BLaER1 treated with 17β-estradiol and CSF1 and Interleukin-3, amounts not matched to agents 10 nM and 100 nM (cell line): ENCODE data around the gene EIF4G1.

Source experiments
- H3K27ac ChIP-seq, 11 experiments: shearing (Covaris generic); formaldehyde crosslinking; 2 replicates each; pipeline ENCODE4 v1.8.1; 2022
- H3K27me3 ChIP-seq, 11 experiments: shearing (Covaris generic); formaldehyde crosslinking; 2 replicates each; pipeline ENCODE4 v1.8.1; 2022
- H3K36me3 ChIP-seq, 11 experiments: shearing (Covaris generic); formaldehyde crosslinking; 2 replicates each; pipeline ENCODE4 v1.8.1; 2022
- H3K4me1 ChIP-seq, 10 experiments: shearing (Covaris generic); formaldehyde crosslinking; 2 replicates each; pipeline ENCODE4 v1.8.1; 2022
- H3K4me2 ChIP-seq, 11 experiments: shearing (Covaris generic); formaldehyde crosslinking; 2 replicates each; pipeline ENCODE4 v1.8.1; 2022
- H3K4me3 ChIP-seq, 10 experiments: shearing (Covaris generic); formaldehyde crosslinking; 2 replicates each; pipeline ENCODE4 v1.8.1; 2022
- H3K9ac ChIP-seq, 11 experiments: shearing (Covaris generic); formaldehyde crosslinking; 2 replicates each; pipeline ENCODE4 v1.8.1; 2022
- H3K9me3 ChIP-seq, 11 experiments: shearing (Covaris generic); formaldehyde crosslinking; replicated peaks in 1 of 11; 2 replicates each; pipeline ENCODE4 v1.8.1; 2022
- H4K20me1 ChIP-seq, 11 experiments: shearing (Covaris generic); formaldehyde crosslinking; 2 replicates each; pipeline ENCODE4 v1.8.1; 2022
- Cebpa-rat ChIP-seq, 11 experiments: shearing (Covaris generic); IDR thresholded peaks; 2 replicates each; pipeline ENCODE4 v1.8.1; 2022

The EIF4G1 gene

DNA sequence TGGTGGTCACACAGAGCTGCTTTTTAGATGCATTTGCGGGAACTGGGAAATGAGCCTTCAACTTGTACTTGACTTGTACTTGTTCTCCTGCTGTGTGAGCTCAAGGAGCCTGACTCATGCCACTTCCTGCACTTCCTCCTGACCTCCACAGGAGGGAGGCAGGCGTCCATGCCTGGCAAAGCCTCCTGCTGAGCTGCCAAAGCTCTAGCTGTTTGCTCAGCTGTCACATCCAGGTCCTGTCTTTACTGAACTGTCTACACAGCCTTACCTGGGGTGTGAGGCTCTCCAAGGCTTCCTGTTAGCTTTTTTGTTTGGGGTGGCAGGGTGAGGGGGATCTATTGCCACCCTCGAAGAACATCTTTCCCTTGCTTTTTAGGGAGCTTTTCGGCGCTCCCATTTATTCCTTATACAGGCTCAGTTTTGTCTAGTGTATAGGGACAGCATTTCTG lies 57.2 kb downstream of the EIF4G1 start:
- H3K27ac ChIP-seq = no peak overlapping the region
- H3K27me3 ChIP-seq = peaks cover 0 to 12% (median 0%) of the 10 kb centered on the region in 11 experiments; a peak in 5 of 22 replicates

DNA sequence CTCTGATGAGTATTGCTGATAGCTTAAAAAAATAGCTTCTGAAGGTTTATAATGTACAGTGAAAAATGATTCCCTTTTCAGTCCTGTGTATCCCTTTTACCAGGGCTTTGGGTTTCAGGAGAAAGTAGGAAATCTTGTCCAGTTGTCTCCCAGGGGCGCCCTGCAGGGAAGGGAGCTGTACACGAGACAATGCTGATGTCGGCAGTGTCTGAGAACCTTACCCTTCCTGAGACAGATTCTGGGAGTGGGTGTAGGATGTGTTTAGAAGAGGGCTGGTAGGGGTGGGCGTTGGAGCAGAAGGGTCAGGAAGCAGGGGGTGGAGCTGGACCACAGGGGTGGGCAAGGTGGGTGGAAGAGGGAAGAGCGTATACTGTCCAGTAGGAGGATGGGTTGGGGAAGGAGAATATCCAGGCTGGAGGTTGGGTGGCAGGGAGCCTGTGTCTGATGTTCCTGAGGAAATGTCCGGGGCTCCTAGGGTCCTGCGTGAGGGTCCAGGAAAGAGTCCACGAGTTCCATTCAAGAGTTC lies 58.0 kb downstream of the EIF4G1 start:
- Histone ChIP-seq H3K27me3 (peaks cover 2 to 16% (median 7%) of the 10 kb centered on the region in 11 experiments; a peak in 21 of 22 replicates), H3K4me3 (no peak overlapping the region), H3K4me2 (peak overlapping the region in 2 of 11 experiments; percentile 21 to 23; a peak in 2 of 22 replicates), H3K4me1 (peaks cover 0 to 15% (median 5%) of the 10 kb centered on the region in 10 experiments; a peak in 11 of 20 replicates), H3K27ac (no peak overlapping the region), H3K36me3 (peaks cover 24 to 36% (median 31%) of the 10 kb centered on the region in 11 experiments), H4K20me1 (peaks cover 9 to 46% (median 36%) of the 10 kb centered on the region in 11 experiments; a peak in 18 of 22 replicates), H3K9ac (peak overlapping the region in 1 of 11 experiments; percentile 28; a peak in 1 of 22 replicates), H3K9me3 (no peaks in the 10 kb centered on the region)
- TF ChIP-seq Cebpa-rat (IDR thresholded peaks at IDR 0.05) = no peak

More for the DNA sequence above, 57.2 kb downstream of the EIF4G1 start:
- peaks cover 0 to 18% (median 6%) of the 10 kb centered on the region in 10 experiments; a peak in 12 of 20 replicates for H3K4me1 ChIP-seq
- no peak overlapping the region for H3K4me3 ChIP-seq
- H3K9me3 ChIP-seq = no peaks in the 10 kb centered on the region
- H3K9ac ChIP-seq = no peak overlapping the region
- peaks cover 31 to 43% (median 39%) of the 10 kb centered on the region in 11 experiments for H3K36me3 ChIP-seq
- H3K4me2 ChIP-seq = peak overlapping the region in 2 of 11 experiments; percentile 11 to 35; a peak in 1 of 22 replicates
- peaks cover 14 to 50% (median 41%) of the 10 kb centered on the region in 11 experiments; a peak in 18 of 22 replicates for H4K20me1 ChIP-seq
- TF ChIP-seq Cebpa-rat (IDR thresholded peaks at IDR 0.05) = no peak

DNA sequence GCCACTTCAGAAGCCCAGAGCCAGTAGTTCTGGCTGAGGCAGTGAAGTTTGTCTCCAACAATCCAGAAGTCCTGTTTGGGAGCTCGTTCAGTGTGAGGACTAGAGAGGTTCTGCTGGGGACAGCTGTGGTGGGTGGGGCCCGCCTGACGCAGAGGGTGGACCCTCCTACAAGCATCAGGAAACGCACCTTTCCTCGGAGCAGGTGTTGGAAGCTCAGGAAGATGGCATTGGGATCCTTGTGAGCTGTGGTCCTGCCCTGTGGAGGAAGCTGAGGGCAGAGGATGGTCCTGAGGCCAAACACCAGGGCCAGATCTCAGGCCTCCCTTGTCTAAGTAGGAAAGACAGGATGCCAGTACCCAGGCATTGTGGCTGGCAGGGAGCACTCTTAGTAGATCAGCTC lies 58.5 kb downstream of the EIF4G1 start:
- peak overlapping the region in 1 of 11 experiments; percentile 23; a peak in 2 of 22 replicates for H3K4me2 ChIP-seq
- H3K27ac ChIP-seq = no peak overlapping the region
- H3K4me1 ChIP-seq = peaks cover 0 to 15% (median 7%) of the 10 kb centered on the region in 10 experiments; a peak in 12 of 20 replicates
- peaks cover 7 to 45% (median 34%) of the 10 kb centered on the region in 11 experiments; a peak in 18 of 22 replicates for H4K20me1 ChIP-seq
- peak overlapping the region in 3 of 11 experiments; percentile 1 to 28 (median 9); a peak in 1 of 22 replicates for H3K9ac ChIP-seq
- H3K36me3 ChIP-seq = peaks cover 19 to 30% (median 26%) of the 10 kb centered on the region in 11 experiments
- peaks cover 8 to 22% (median 12%) of the 10 kb centered on the region in 11 experiments for H3K27me3 ChIP-seq
- H3K4me3 ChIP-seq = no peak overlapping the region
- TF ChIP-seq Cebpa-rat (IDR thresholded peaks at IDR 0.05) = no peak
- H3K9me3 ChIP-seq = no peaks in the 10 kb centered on the region

DNA sequence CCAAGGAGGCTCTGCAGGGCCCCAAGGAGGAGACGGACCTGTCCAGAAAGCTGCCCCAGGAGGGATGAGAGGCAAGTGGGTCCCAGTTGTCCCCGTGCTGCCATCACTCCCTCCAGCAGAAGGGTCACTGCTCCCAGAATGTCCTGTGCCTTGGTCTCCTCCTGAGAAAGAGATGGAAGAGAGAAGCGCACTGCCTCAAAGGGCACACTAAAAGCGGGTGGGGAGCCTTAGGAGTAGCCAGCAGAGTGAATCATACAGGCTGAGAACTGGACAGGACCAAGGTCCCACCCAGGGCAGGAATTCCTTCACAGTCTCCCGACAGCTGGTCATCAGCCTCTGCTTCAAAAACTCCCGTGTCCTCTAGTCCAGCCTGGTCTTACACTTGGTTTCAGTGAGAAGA lies 59.0 kb downstream of the EIF4G1 start:
- no peak overlapping the region for H3K4me2 ChIP-seq
- H3K27ac ChIP-seq = no peak overlapping the region
- H3K36me3 ChIP-seq = peaks cover 14 to 25% (median 21%) of the 10 kb centered on the region in 11 experiments
- peaks cover 4 to 45% (median 30%) of the 10 kb centered on the region in 11 experiments; a peak in 19 of 22 replicates for H4K20me1 ChIP-seq
- H3K4me1 ChIP-seq = peaks cover 0 to 16% (median 11%) of the 10 kb centered on the region in 10 experiments; a peak in 12 of 20 replicates
- no peak for TF ChIP-seq Cebpa-rat (IDR thresholded peaks at IDR 0.05)
- peaks cover 13 to 27% (median 17%) of the 10 kb centered on the region in 11 experiments for H3K27me3 ChIP-seq
- H3K4me3 ChIP-seq = no peak overlapping the region
- H3K9ac ChIP-seq = peak overlapping the region in 2 of 11 experiments; percentile 1 to 9; a peak in 1 of 22 replicates
- H3K9me3 ChIP-seq = no peaks in the 10 kb centered on the region

GRCh38 chr3:184375747-184376461 lies 61.5 kb downstream of the EIF4G1 start:
- no peak for TF ChIP-seq Cebpa-rat (IDR thresholded peaks at IDR 0.05)
- Histone ChIP-seq H4K20me1 (peaks cover 0 to 35% (median 11%) of the 10 kb centered on the region in 11 experiments; a peak in 13 of 22 replicates), H3K4me1 (peaks cover 5 to 21% (median 17%) of the 10 kb centered on the region in 10 experiments; a peak in 16 of 20 replicates), H3K27me3 (peaks cover 34 to 52% (median 42%) of the 10 kb centered on the region in 11 experiments), H3K9ac (no peak overlapping the region), H3K27ac (no peak overlapping the region), H3K4me3 (no peak overlapping the region), H3K9me3 (no peaks in the 10 kb centered on the region), H3K4me2 (no peak overlapping the region), H3K36me3 (peaks cover 0 to under 1% (median 0%) of the 10 kb centered on the region in 11 experiments; a peak in 2 of 22 replicates)

DNA sequence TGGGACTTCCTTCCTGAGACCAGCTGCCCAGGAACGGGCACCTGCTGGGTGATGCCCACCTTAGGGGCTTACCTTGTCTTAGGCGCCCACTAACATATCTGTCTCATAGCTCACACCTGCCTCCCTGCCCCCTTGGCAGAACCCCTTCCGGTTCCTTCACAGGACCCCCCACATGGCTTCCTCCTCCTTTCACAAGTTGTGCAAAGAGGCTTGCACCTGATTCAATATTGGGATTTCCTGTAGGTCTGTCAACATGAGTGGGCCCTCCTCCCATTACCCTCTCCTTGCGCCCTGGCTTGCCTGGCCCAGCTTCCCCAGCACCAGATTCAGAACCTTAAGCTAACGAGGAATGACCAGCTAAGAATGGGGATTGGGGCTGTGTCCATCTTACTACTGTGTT lies 63.0 kb downstream of the EIF4G1 start:
- no peak overlapping the region for H3K9ac ChIP-seq
- H3K4me1 ChIP-seq = peaks cover 5 to 25% (median 19%) of the 10 kb centered on the region in 10 experiments; a peak in 16 of 20 replicates
- peaks cover 0 to 45% (median 17%) of the 10 kb centered on the region in 11 experiments; a peak in 14 of 22 replicates for H4K20me1 ChIP-seq
- peak overlapping the region in 6 of 11 experiments; percentile 6 to 41 (median 16); a peak in 5 of 22 replicates for H3K4me2 ChIP-seq
- no peak overlapping the region for H3K4me3 ChIP-seq
- peaks cover 48 to 66% (median 57%) of the 10 kb centered on the region in 11 experiments for H3K27me3 ChIP-seq
- TF ChIP-seq Cebpa-rat (IDR thresholded peaks at IDR 0.05) = no peak
- H3K27ac ChIP-seq = no peak overlapping the region
- H3K36me3 ChIP-seq = no peaks in the 10 kb centered on the region
- no peaks in the 10 kb centered on the region for H3K9me3 ChIP-seq

- Histone ChIP-seq H3K4me2 (peak within 1 kb of the TSS in 8 of 11 experiments; percentile 2 to 41 (median 14); a peak in 9 of 22 replicates), H4K20me1 (peaks cover 0 to 46% (median 22%) of the 10 kb centered on the region in 11 experiments; a peak in 14 of 22 replicates), H3K9me3 (no peaks in the 10 kb centered on the region), H3K27ac (no peak within 1 kb of the TSS), H3K36me3 (no peaks in the 10 kb centered on the region), H3K4me1 (peaks cover 5 to 25% (median 17%) of the 10 kb centered on the region in 10 experiments; a peak in 16 of 20 replicates), H3K9ac (no peak within 1 kb of the TSS), H3K4me3 (no peak within 1 kb of the TSS), H3K27me3 (peaks cover 54 to 72% (median 63%) of the 10 kb centered on the region in 11 experiments)
- no peak for TF ChIP-seq Cebpa-rat (IDR thresholded peaks at IDR 0.05)
These were observed 63.6 kb downstream of the EIF4G1 start, which contains the start of gene THPO for GRCh38 chr3:184377882-184378445. Gene THPO (minus strand): TSS chr3:184378207. CDS start chr3:184376259, 1,948 bp downstream.

- Histone ChIP-seq H3K9me3 (no peaks in the 10 kb centered on the region), H3K4me2 (0 out of 22 replicates have a peak overlapping the region, but pooled peaks of 1 of the 11 experiments have one; percentile 41), H3K4me3 (no peak overlapping the region), H3K27ac (no peak overlapping the region), H3K4me1 (peaks cover 5 to 25% (median 17%) of the 10 kb centered on the region in 10 experiments; a peak in 16 of 20 replicates), H3K36me3 (no peaks in the 10 kb centered on the region), H4K20me1 (peaks cover 0 to 51% (median 17%) of the 10 kb centered on the region in 11 experiments; a peak in 14 of 22 replicates), H3K27me3 (peaks cover 60 to 81% (median 71%) of the 10 kb centered on the region in 11 experiments), H3K9ac (no peak overlapping the region)
- no peak for TF ChIP-seq Cebpa-rat (IDR thresholded peaks at IDR 0.05)
These were observed 64.4 kb downstream of the EIF4G1 start for GRCh38 chr3:184378651-184379357.
